GM12875 (cell line): ENCODE data around the gene MEG3.

Source experiments
- H3K4me3 ChIP-seq: one replicate; pipeline ENCODE4 v1.5.1; 2011; ENCODE audit warnings: low read depth, low read length, control low read depth
- TF ChIP-seq, protein P1 (sequence below): IDR thresholded peaks from 2 replicates; pipeline ENCODE4 v1.5.1; 2011; ENCODE audit warnings: low read depth, mild to moderate bottlenecking, control low read depth, inconsistent platforms, low read length, moderate library complexity, borderline replicate concordance; ENCODE audit not compliant: insufficient read depth

The MEG3 gene

DNA sequence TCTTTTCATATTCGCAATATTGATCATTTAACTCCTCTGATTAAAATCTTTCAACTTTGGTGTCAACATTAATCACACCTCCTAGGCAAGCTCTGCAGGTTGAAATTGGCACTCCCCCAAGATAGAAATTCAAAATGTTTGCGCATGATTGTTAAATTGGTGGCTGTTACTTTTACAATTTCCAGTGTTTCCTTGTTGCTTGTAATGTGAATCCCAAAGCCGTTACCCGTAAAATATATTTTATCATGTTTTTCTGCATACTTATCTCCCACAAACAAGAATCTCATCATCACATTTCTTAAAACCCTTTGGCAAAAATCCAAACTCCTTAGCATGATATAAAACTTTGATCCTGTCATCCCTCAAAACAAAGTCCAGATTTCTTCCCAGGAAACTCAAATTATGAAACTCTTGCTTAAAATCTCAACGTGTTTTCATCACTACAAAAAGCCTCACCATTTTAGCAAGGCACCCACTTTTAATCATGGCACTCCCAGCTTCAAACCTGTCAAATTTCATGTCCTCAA is 62.9 kb downstream of the MEG3 start:
- TF ChIP-seq, protein P1, sequence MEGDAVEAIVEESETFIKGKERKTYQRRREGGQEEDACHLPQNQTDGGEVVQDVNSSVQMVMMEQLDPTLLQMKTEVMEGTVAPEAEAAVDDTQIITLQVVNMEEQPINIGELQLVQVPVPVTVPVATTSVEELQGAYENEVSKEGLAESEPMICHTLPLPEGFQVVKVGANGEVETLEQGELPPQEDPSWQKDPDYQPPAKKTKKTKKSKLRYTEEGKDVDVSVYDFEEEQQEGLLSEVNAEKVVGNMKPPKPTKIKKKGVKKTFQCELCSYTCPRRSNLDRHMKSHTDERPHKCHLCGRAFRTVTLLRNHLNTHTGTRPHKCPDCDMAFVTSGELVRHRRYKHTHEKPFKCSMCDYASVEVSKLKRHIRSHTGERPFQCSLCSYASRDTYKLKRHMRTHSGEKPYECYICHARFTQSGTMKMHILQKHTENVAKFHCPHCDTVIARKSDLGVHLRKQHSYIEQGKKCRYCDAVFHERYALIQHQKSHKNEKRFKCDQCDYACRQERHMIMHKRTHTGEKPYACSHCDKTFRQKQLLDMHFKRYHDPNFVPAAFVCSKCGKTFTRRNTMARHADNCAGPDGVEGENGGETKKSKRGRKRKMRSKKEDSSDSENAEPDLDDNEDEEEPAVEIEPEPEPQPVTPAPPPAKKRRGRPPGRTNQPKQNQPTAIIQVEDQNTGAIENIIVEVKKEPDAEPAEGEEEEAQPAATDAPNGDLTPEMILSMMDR = no peak

DNA sequence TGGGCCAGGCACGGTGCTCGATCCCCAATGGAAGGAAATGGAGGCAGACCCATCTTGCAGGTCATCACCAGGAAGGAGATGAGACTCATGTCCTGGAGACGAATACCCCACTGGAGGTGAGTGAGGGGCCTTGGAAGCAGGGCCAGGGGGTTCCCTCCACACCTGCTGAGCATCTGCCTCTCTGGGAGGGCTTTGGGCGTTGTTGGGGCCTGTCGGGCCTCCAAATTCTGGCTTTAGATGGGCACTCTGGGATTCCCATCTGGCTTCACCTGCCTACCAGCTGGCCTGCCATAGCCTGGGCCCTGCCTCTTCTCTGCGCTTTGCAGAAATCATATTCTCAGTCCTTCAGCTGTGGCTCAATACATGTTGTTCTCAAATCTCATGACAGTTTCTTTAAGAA is 63.7 kb downstream of the MEG3 start:
- no peak overlapping the region for H3K4me3 ChIP-seq
- TF ChIP-seq, protein P1 = no peak

More for the DNA sequence above, 62.9 kb downstream of the MEG3 start:
- no peak overlapping the region for H3K4me3 ChIP-seq

DNA sequence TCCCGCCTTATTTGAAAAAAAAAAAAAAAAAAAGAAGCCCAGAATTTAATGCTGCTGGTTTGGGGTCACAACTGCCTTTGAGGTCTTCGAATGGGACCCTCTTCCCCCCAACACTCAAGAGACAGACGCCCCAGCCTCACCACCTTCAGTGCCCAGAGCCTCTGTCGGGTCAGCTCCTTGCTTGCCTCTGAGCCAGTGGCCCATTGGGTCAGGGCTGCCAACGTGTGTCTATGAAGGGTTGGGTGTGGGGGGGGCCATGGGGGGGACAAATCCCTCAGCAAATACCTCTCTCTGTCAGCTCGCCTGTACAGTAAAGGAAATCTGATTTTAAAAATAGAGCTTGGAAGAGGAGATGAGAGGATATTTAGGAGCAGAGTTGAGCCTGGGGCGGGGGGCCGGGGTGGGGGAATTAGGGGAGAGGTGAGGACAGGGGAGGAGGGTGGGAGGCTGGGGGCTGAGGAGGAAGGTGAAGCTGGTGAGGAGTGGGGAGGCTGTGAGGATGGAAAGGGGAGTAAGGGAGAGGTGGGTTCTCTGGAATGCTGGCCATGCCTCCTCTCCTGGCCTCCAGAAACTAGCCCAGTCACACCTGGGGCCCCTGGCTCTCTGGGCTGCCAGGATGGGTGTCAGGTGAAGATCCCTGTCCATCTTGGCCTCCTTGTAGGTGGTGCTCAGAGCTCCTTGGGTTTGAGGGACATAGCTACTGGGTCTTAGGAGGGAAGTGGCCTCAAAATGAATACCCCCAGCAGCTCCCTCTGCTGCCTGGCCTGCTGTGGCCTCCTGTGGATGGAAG is 64.3 kb downstream of the MEG3 start:
- TF ChIP-seq, protein P1 = no peak
- H3K4me3 ChIP-seq = no peak overlapping the region

DNA sequence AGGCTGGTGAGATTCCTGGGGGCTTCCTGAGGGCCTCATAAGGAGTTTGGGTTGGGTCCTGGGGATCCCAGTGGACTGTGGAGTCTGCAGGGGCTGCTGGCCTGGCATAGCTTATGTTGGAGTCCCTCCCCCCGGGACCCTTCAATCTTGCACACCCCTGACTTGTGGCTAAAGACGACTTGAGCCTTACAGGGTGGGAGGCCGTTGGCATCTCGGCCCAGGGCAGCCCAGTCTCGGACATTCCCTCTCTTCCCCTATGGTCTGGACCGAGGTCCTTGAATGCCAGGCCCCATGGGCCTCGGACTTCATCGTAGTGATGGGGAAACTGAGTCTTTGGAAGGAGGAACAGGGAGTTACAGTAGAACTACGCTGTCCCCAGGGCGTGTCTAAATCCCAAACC is 65.1 kb downstream of the MEG3 start:
- TF ChIP-seq, protein P1 = no peak
- no peak overlapping the region for H3K4me3 ChIP-seq

DNA sequence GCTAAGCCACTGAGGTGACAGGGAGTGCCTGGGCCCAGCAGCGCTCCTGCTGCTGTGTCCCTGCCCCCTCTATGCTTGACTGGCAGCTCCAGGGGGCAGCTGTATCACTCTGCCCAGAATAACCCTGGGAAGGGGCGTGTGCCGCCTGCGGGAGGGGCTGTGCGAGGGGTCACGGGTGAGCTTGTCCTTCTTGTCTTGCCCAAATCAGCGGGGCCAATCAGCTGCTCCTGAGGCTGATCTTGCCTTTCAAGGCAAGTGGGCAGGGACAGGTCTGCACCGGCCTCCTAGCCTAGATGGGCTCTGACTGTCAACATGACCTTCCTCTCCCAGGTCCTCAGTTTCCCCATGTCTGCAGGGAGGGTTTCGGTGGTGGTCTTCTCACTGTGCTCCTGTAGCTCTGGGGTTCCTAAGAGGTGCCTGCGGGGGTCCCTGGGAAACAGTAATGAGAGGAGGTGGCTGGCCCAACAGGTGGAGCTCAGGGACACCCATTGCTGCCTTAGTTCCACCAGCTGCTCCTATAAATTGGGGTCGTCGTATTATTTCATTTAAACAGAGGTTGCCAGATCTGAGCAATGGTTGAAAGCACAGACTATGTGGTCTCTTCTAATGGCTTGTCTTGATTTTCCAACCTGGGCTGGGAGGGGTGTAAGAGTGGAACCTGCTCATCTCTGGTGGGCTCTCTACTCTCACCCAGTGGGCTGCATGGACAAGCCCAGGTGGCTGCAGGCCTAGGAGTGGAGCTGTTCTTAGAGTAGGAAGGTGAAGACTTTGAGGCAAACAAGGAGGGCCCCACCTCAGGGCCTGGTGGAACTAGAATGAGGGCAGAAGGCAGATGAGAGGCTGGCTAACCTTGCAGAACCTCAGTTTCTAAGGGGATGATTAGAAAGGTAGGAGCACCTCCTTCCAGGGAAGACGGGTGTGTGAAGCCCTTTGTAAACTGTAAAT is 65.9 kb downstream of the MEG3 start:
- H3K4me3 ChIP-seq = no peak overlapping the region
- TF ChIP-seq, protein P1 = no peak

DNA sequence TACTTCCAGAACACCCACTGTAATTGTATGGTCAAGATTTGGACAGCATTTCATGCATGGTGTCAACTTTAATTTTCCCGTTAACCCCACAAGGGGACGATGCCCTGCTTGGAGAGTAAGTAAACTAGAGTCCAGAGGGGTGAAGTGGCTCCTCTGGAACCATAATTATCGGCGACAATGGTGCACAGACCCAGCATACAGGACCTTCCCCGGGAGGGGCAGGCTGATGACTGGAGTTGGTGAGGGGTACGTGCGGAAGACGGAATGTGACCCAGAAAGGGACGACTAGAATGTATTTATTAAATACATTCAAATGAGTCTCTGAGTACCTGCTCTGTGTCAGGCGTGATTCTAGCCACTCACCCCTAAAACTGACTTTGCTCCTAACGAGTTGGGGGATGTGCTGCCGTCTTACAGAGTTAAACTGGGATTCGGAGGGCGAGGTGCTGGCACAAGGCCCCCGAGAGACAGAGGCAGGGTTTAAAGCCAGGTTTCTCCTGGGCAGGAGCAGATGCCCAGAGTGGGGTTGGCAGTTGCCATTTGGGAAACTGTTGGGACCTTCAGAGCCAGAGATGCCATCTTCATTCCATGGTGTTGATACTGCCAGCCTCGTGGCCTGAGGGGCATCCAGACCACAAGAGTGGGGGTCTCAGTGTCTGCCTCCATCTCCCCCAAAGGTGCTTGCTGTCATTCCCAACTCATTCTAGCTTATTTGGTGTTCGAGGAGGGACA is 66.7 kb downstream of the MEG3 start:
- H3K4me3 ChIP-seq = no peak overlapping the region
- TF ChIP-seq, protein P1 = no peak
